Activated naive CD4-positive, alpha-beta T cell treated with anti-CD3 and anti-CD28 coated beads, Interleukin-2, amount 50 U/mL, for 24 hours (primary cell): Measurements from ENCODE around the gene KRT9.
"Not testable (repeated sequence)": the region's sequence is repeated elsewhere in the genome, so short reads cannot be mapped to it uniquely, and the experiment has no call there.

ENCODE experiments used
- H3K27ac Mint-ChIP-seq: one replicate; pipeline ENCODE4 v1.8.0; 2021; ENCODE audit warnings: mild to moderate bottlenecking, mixed read lengths
- H3K27me3 Mint-ChIP-seq: one replicate; pipeline ENCODE4 v1.8.0; 2021; ENCODE audit warnings: mixed read lengths
- H3K36me3 Mint-ChIP-seq: one replicate; pipeline ENCODE4 v1.8.0; 2021; ENCODE audit warnings: mixed read lengths
- H3K4me1 Mint-ChIP-seq: one replicate; pipeline ENCODE4 v1.8.0; 2021; ENCODE audit warnings: mixed read lengths
- H3K4me3 Mint-ChIP-seq: one replicate; pipeline ENCODE4 v1.8.0; 2021; ENCODE audit warnings: mild to moderate bottlenecking, mixed read lengths
- H3K9me3 Mint-ChIP-seq: one replicate; pipeline ENCODE4 v1.8.0; 2021; ENCODE audit warnings: mixed read lengths

The KRT9 gene

DNA sequence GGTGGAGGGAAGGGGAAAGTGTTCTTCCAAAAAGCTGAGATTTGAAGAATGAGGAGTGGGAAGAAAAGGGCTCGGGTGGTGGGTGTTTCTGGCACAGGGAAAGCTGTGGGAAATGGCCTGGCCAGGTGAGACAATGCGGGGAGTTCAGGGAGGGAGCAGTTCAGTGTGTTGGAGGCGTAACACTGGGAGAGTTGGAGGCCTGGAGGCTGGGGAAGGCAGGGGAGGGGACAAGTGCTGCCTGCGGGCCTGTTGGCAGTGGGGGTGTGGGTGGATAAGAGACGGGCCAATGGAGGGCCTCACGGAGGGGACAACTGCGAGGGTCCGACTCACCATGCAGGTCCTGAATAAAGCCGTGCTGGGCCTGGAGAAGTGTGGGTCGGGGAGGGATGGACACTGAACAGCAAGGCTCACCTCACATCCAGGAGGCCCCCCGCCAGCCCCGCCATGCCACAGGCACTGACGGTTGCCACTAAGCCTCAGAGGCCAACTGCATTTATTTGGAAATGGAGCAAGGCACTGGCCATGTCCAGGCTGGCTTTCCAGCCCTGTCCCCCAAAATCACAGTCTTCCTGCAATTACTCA, 25.9 kb downstream of the KRT9 start:
- Mint-ChIP-seq H3K4me1 (peaks cover 19% of the 10 kb centered on the region), H3K27me3 (no peaks in the 10 kb centered on the region), H3K4me3 (no peak overlapping the region), H3K27ac (no peak overlapping the region), H3K36me3 (no peaks in the 10 kb centered on the region), H3K9me3 (no peaks in the 10 kb centered on the region)

DNA sequence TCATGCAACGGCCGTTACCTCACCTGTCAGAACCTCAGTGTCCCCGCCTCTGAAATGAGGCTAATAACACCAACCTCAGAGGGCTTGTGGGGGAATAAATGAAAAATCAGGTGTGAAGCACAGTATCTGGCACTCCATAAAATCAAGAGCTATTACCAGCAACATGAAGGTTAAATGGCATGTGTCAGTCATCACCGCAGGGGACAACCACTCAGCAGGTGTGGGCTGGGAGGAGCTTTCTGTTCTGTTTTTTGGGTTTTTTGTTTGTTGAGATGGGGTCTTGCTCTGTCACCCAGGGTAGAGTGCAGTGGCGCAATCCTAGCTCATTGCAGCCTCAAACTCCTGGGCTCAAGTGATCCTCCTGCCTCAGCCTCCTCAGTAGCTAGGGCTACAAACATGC, 26.9 kb downstream of the KRT9 start:
- Mint-ChIP-seq H3K4me1 (peaks cover 19% of the 10 kb centered on the region), H3K4me3 (no peak overlapping the region), H3K27ac (no peak overlapping the region)

GRCh38 chr17:41544491-41544892, 27.4 kb downstream of the KRT9 start:
- Mint-ChIP-seq H3K27me3 (no peaks in the 10 kb centered on the region), H3K27ac (no peak overlapping the region), H3K4me1 (peaks cover 16% of the 10 kb centered on the region), H3K9me3 (no peaks in the 10 kb centered on the region), H3K4me3 (no peak overlapping the region), H3K36me3 (no peaks in the 10 kb centered on the region)

More for the DNA sequence above, 26.9 kb downstream of the KRT9 start:
- Mint-ChIP-seq H3K27me3 (no peaks in the 10 kb centered on the region), H3K9me3 (no peaks in the 10 kb centered on the region), H3K36me3 (no peaks in the 10 kb centered on the region)

GRCh38 chr17:41542786-41543185, 29.1 kb downstream of the KRT9 start:
- not testable (repeated sequence) for H3K27ac Mint-ChIP-seq, H3K36me3 Mint-ChIP-seq, H3K9me3 Mint-ChIP-seq, H3K4me1 Mint-ChIP-seq, H3K4me3 Mint-ChIP-seq, H3K27me3 Mint-ChIP-seq

DNA sequence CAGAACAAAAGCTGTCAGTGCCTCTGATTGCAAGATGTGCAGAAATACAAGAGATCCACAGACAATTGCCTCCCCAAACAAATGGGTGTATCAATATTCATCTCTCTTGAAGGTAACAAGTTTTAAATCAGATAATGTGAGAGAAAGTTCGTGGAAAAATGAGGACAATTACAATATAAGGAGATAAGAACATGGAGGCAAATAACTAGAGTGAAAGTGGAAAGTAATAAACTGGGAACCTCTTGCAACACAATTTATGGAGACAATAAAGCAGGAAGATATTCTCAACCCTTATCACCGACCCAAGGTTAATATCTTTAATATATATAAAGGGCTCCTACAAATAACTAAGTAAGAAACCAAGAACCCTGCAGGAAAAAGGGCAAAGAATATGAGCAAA, 29.5 kb downstream of the KRT9 start:
- H3K4me3 Mint-ChIP-seq, result no peak overlapping the region
- no peaks in the 10 kb centered on the region for H3K27me3 Mint-ChIP-seq
- H3K9me3 Mint-ChIP-seq, result no peaks in the 10 kb centered on the region
- no peaks in the 10 kb centered on the region for H3K4me1 Mint-ChIP-seq
- no peaks in the 10 kb centered on the region for H3K36me3 Mint-ChIP-seq
- no peak overlapping the region for H3K27ac Mint-ChIP-seq

GRCh38 chr17:41540921-41541625, 30.8 kb downstream of the KRT9 start:
- Mint-ChIP-seq H3K27ac (no peak overlapping the region), H3K9me3 (no peaks in the 10 kb centered on the region), H3K4me3 (no peak overlapping the region), H3K27me3 (no peaks in the 10 kb centered on the region), H3K4me1 (no peaks in the 10 kb centered on the region), H3K36me3 (no peaks in the 10 kb centered on the region)

- no peaks in the 10 kb centered on the region for H3K9me3 Mint-ChIP-seq
- H3K27me3 Mint-ChIP-seq, result peaks cover 3% of the 10 kb centered on the region
- no peak overlapping the region for H3K27ac Mint-ChIP-seq
- H3K36me3 Mint-ChIP-seq, result no peaks in the 10 kb centered on the region
- H3K4me3 Mint-ChIP-seq, result no peak overlapping the region
- H3K4me1 Mint-ChIP-seq, result no peaks in the 10 kb centered on the region
Observed at GRCh38 chr17:41539979-41540701, 31.7 kb downstream of the KRT9 start.

DNA sequence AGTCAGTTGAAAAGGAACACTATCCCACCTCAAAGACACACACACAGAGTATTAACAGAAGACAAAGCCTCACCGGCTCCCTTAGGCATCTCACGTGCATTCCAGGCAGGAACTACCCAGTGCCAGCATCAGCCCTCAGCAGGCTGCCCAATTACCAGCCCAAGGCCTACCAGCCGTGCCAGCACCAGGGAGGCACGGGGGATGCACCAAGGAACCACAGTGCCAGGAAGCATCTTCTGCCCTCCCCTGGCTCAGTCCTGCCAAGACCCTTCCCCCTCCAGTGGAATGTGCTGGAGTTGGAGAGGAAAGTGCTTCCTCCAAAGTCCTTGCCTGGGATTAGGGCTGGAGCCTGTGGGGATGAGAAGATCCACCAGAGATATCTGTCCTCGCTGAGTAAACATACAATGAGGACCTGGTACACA, 32.8 kb downstream of the KRT9 start:
- H3K9me3 Mint-ChIP-seq, result no peaks in the 10 kb centered on the region
- H3K4me1 Mint-ChIP-seq, result no peaks in the 10 kb centered on the region
- peak overlapping the region; percentile 41 for H3K27ac Mint-ChIP-seq
- H3K36me3 Mint-ChIP-seq, result no peaks in the 10 kb centered on the region
- H3K4me3 Mint-ChIP-seq, result no peak overlapping the region
- peaks cover 3% of the 10 kb centered on the region for H3K27me3 Mint-ChIP-seq

GRCh38 chr17:41538565-41538991, 33.3 kb downstream of the KRT9 start:
- no peaks in the 10 kb centered on the region for H3K4me1 Mint-ChIP-seq
- no peak overlapping the region for H3K4me3 Mint-ChIP-seq
- H3K27ac Mint-ChIP-seq, result no peak overlapping the region
- peaks cover 3% of the 10 kb centered on the region for H3K27me3 Mint-ChIP-seq
- H3K36me3 Mint-ChIP-seq, result no peaks in the 10 kb centered on the region
- H3K9me3 Mint-ChIP-seq, result no peaks in the 10 kb centered on the region

DNA sequence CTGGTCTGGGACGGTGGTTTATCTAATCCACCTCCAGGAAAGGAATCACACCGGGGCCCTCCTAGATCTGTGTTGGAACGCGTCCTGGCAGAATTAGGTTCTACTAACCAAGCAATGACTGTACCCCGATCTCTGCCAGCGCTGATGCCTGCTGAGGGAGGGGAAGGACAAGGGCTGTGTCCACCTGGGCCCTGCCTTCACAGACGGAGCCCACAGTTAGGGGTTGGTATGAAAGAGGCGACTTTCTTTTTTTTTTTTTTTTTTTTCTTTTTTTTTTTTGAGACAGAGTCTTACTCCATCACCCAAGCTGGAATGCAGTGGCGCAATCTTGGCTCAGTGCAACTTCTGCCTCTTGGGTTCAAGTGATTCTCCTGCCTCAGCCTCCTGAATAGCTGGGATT, 33.9 kb downstream of the KRT9 start:
- Mint-ChIP-seq H3K27me3 (peaks cover 3% of the 10 kb centered on the region), H3K9me3 (no peaks in the 10 kb centered on the region), H3K4me3 (no peak overlapping the region), H3K27ac (no peak overlapping the region), H3K4me1 (no peaks in the 10 kb centered on the region), H3K36me3 (no peaks in the 10 kb centered on the region)

DNA sequence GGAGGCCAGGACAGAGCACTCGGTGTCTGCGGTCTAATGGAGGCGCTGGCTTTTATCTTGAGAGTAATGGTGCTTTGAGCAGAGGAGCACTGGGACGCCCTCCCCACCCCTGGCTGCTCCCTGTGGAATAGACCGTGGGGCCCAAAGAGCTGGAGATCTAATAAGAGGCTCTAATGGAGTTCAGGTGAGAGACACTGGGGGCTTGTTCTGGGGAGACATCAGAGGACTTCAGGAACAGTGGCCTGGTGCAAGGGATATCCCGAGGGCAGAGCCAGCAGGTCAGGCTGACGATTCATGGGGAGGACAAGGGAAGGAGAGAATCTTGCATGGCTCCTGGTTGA, 34.3 kb downstream of the KRT9 start:
- Mint-ChIP-seq H3K4me1 (no peaks in the 10 kb centered on the region), H3K9me3 (no peaks in the 10 kb centered on the region), H3K4me3 (no peak overlapping the region), H3K36me3 (no peaks in the 10 kb centered on the region), H3K27ac (no peak overlapping the region), H3K27me3 (peaks cover 3% of the 10 kb centered on the region)

DNA sequence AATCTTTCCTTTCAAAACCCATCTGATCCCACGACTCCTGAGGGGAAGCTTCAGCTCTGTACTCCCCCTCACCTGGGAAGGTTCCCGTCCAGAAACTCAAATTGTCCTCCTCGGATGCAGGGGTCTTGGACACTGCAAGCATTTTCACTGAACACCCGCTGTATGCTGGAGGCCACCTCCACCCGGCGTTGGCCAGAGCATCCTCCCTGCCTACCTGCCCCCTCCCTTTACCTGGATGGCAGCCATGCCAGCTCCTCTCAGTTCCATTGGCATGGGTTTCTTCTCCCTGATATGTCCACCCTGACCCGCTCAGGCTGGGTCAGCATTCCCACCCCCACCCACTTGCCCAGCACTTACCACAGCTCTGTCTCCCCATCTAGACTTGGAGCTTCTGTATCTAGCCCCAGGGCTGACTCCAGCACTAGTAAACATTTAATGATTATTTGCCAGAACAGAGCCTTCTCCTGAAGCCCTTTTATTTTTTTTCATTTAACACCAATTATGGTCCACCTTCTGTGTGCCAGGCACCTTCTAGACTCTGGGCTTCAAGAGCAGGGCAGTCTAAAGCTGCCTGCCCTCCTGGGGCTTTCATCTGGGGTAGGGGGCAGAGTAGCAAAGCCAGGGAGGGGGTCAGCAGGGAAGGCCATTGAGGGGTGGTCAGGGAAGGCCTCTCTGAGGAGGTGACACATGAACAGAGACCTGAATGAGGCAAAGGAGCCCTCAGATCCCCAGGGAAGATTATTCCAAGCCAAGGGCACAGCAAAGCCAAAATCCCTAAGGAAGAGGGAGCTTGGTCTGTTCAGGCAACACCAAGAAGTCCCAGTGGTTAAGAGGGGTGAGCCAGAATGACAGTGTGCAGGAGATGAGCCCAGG, 34.9 kb downstream of the KRT9 start:
- no peaks in the 10 kb centered on the region for H3K36me3 Mint-ChIP-seq
- H3K27ac Mint-ChIP-seq, result no peak overlapping the region
- no peak overlapping the region for H3K4me3 Mint-ChIP-seq
- peaks cover 3% of the 10 kb centered on the region for H3K27me3 Mint-ChIP-seq
- H3K9me3 Mint-ChIP-seq, result no peaks in the 10 kb centered on the region
- no peaks in the 10 kb centered on the region for H3K4me1 Mint-ChIP-seq

- H3K27ac Mint-ChIP-seq, result no peak overlapping the region
Observed at GRCh38 chr17:41535764-41536481, 35.9 kb downstream of the KRT9 start.

DNA sequence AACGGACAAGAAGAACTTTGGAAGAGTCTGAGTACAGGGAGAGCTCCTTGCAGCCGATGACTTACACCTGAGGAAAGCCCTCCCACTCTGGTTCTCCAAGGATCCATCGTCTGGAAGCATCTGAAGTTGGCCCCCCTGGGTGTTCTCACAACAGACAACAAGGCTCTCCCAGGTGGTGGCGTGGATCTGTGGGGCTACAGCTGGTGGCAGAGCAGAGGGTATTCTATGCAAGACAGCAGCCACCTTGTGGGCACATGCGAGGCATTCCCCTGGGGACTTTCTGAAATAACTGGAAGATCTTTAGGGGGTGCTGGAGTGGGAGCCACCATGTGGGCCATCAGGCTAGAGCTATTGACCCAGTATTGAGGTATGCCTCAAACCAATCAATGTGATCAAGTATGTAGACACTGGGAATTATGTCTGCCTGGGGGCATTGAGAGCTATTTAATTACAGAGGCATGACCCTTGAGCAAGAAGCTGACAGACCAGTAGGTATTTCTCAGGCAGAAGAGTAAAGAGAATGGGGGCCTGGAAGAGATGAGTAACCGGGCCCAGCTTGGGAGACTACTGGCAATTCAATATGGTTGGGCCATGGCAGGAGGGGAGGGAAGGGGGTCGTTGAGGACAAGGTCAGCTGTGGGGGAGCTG, 36.8 kb downstream of the KRT9 start:
- H3K4me1 Mint-ChIP-seq, result no peaks in the 10 kb centered on the region
- H3K36me3 Mint-ChIP-seq, result no peaks in the 10 kb centered on the region
- H3K9me3 Mint-ChIP-seq, result no peaks in the 10 kb centered on the region
- no peak overlapping the region for H3K4me3 Mint-ChIP-seq
- H3K27me3 Mint-ChIP-seq, result peaks cover 7% of the 10 kb centered on the region
- no peak overlapping the region for H3K27ac Mint-ChIP-seq

More at GRCh38 chr17:41535764-41536481, 35.9 kb downstream of the KRT9 start:
- Mint-ChIP-seq H3K9me3 (no peaks in the 10 kb centered on the region), H3K36me3 (no peaks in the 10 kb centered on the region), H3K27me3 (peaks cover 6% of the 10 kb centered on the region), H3K4me3 (no peak overlapping the region), H3K4me1 (no peaks in the 10 kb centered on the region)

GRCh38 chr17:41533613-41534012, 38.2 kb downstream of the KRT9 start:
- no peaks in the 10 kb centered on the region for H3K36me3 Mint-ChIP-seq

More at GRCh38 chr17:41533613-41534012, 38.2 kb downstream of the KRT9 start:
- Mint-ChIP-seq H3K9me3 (no peaks in the 10 kb centered on the region), H3K4me3 (no peak overlapping the region), H3K27me3 (peaks cover 18% of the 10 kb centered on the region), H3K27ac (no peak overlapping the region), H3K4me1 (no peaks in the 10 kb centered on the region)
